Stimulated activated CD8-positive, alpha-beta memory T cell treated with anti-CD3 and anti-CD28 coated beads, Interleukin-4, amount 100 ng/mL, for 24 hours (primary cell): ENCODE results near the gene PLAC9.

Experiments
- DNase-seq: peaks from one replicate; pipeline ENCODE4 v3.0.0-alpha.2; 2020; ENCODE audit warnings: low read depth

The PLAC9 gene

DNA sequence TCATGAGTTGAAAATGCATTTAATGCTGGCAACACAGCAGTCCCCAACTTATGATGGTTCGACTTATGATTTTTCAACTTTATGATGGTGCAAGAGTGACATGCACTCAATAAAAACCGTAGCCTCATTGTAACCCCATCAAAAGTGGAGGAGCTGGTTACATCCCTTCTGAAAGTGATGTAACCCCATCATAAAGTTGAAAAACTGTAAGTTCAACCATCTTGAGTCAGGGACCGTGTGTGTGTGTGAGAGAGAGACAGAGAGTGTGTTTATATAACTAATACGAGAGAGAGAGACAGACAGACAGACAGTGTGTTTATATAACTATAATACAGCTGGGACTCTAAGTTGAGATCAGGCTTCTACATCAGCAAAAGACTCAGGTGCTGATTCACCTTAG is 51.8 kb downstream of the PLAC9 start:
- DNase-seq, result no peak

DNA sequence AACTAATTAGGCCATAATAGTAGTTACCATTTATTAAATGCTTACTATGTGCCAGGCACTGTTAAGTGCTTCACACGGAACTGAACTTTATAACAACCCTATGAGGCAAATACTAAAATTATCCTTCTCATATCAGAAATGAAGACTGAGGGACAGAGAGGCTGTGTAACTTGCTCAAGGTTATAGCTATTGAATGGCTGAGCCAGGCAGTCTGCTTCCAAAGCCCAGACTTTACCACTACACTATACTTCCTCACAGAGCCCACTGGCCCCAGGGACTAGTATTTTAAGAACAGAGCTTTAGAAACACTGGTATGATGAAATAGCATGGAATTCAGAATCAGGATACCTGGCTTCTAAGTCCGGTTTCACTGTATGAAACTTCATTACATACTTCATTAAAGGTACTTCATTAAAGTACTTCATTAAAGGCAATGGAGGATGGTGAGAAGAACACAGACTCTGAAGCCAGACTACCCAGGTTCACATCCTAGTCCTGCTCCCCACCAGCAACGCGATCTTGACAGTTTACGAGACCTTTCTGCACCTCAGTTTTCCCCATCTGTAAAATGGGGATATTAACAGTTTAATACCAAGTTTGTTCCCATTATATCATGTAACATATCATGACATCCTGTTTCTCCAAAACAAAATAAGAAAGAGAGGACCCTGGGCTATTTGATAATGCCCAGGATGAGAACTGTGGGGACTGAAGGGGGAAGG is 53.2 kb downstream of the PLAC9 start:
- no peak for DNase-seq

DNA sequence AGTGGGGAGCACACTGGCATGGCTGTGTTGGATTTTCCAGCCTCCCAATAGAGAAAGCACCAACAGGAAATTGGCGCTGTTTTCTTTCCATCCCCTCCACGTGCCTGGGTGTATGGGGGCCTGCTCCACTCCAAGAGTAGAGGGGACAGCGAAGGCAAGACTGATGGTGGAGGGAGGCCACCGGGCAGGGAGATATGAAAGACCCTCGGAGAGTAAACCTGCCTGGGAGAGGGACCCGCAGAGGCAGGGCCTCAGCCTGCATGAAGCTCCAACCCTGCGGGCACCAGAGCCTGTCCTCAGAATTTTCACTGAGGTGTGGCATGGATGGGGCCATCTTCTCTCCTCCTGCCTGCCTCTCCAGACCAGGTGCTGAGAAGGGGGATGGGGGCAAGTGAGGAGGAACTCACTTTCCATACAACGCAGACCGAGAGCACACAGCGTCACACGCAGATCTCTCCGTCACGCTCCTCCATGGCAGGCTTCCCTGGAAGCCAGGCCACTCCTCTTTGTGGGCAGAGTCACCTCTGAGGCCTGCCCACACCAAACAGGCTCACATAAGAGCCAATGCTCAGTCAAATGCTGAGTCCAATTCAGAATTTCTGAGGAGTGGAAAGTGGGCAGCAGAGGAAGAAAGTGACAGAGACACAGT is 54.0 kb downstream of the PLAC9 start:
- no peak for DNase-seq

DNA sequence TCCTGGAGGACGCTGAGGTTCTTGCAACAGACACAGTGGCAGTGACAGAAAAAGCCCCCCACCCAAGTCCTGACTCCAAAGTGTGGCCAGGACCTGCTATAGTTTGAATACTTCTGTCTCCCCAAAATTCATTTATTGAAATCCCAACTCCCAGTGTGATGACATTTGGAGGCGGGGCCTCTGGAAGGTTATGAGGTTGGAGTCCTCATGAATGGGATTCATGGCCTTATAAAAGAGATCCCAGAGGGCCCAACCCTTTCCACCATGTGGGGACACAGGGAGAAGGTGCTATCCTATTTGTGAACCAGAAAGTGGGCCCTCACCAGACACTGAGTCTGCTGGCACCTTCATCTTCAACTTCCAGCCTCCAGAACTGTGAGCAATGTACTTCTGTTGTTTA is 54.5 kb downstream of the PLAC9 start:
- no peak for DNase-seq

DNA sequence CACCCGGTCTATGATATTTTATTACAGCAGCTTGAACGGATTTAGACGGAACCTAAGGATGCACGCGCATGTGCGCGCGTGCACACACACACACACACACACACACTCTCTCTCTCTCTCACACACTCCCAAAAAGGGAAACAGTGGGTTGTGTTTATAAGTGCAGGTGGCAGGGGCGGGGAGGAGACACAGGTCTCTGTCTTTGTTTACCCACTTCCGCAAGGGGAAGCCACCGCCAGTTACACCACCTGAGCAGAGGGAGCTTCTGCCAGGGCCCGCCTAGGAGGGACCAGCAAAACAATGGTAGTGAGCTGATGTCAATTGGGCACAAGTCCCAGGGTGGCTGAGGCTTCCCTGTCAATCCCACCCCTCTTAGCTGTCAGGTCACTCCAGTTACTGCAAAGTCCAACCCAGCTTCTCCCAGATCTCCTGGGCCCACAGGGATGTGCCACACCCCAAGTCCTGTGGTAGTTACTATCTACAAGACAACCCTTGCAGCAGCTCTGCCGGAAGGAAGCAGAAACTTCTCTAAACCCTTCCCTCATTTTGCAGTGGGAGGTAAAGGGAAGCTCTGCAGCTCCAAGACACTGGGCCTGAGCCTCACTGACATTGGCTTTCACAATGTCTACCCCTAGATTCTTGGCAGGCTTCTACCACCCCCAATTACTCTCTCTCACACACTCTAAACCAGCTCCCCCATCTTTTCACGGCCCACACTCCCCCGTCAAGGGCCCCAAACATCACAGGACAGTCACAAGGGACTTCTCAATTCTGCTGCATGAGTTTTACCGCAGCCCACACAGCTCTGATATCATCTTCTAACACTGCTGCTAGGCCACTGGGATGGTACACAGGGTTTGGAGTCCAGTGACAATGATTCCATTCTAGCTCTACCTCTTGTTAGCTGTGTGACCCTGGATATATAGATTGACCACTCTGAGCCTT is 55.2 kb downstream of the PLAC9 start:
- no peak for DNase-seq

DNA sequence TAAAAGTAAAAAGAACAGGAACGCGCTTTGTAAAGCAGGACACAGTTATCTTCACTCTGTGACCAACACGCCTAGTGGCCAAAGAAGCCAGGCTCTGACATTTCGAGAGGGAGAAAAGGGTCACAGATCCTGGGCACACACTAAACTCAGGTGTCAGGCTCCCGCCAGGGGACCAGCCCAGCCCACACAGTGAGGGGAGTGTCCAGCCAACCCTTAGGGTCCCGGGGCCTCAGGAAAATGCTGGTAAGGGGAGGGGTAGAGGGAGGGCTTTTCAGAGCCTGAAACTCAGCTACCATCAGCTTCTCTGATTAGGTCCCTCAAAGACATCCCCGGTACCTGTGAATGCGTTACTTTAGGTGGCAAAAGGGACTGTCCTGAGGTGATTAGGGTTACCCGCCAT is 56.2 kb downstream of the PLAC9 start:
- no peak for DNase-seq

DNA sequence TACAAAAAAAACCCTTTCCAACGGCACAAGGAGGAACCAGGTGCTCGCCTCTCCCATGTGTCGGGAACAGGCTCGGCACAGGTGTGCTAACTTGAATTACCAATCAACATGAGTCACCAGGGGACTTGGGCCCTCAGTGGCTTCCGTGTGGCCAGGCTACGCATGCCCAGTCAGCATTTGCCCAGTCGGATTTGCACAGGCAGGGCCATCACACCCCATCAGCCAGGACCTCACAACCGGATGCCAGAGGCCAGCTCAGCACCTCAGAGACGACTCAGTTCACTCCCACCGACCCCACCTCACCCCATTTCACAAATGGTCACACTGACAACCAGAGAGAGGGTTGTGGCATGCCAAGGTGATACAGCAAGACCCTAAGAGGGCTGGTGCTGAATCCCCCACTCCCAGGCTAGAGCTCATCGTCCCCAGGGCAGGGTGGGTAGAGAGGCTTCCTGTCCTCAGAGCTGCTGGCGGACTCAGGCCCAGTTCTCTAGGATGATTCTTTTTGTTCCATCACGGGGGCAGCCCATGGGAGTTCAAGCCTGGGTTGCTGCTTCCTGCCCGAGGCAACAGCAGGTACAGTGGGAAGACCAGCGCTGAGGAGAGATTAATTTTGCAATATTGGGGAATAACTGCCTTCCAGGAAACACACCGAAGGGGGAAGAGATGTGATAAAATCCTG is 59.2 kb downstream of the PLAC9 start:
- no peak for DNase-seq

DNA sequence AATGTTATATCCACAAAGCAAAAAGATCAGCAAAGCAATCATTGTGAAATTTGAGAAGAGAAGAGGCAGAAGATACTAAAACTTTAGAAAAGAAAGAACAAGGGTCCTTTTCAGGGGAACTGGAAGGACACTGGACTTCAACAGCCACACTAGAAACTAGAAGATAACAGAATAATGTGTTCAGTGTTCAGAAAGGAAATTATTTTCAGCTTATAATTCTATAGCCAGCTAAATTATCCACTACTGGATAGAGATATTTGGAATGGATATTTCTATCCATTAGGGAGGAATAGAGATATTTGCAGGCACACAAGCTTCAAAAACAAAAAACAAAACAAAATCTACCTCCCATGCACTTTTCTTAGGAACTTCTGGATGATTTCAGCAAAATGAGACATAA is 60.0 kb downstream of the PLAC9 start:
- DNase-seq, result no peak

DNA sequence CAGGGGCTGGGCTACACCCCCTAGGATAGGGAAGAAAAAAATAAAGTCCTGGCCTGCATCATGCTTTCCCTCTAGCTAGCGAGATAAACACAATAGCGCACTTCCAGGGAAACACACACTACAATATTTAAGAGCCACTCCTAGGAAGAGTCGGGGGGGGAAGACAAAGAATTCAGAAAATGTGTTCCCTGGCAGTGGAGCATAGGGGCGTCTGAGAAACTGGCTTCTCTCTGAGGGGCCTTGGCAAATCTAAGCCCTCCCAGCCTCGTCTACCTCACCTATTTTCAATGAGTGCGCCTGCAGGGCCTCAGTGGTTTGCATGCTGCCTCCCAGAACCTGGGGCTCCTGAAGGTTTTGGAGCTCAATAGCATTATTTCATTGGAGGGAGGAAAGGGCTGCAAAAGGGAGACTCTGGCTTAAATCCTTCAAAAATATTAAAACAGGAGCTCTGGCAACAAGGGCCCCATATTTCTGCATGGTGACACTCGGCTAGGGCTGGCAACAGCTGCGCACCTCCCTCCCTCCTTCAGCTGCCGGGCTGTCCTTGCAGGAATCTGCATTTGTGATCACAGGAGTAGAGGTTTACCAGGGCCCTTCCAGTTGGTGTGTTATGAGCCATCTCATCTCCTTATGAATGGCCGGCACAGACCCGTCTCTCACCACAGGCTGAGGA is 62.0 kb downstream of the PLAC9 start:
- DNase-seq, result no peak
